ENCODE results near the gene CFTR.

DNA sequence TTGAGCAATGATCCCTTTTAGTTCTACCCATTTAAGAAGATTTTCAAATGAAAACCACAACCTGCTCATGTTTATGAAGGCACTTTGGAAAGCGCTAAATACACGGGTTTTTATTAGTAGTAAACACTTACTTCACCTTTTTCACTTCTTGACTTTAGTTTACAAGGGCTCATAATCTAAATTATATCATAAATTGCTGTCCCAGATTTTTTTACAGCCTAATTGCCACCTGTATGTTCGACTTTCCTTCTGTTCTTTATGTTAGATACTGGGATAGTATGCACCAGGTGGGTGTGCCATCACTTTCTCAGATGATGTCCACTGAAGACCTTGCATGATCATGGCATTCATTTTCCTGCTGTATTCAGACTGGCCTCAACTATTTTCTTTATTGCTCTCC, 22.5 kb downstream of the CFTR start:
- TF ChIP-seq CTCF (IDR thresholded peaks at IDR 0.05) (no peak), POLR2A (IDR thresholded peaks at IDR 0.05) (no peak)
